HEK293 (cell line): ENCODE measurements around the gene NDOR1.

Source experiments
- CTCF ChIA-PET: fragments of 350-600 bp; formaldehyde crosslinking; extraction: SDS; loops from one replicate; lab custom pipeline; 2021; ENCODE audit warnings: antibody characterized with exemption; lab: Yijun Ruan, JAX
- POLR2A ChIA-PET: fragments of 300-600 bp; formaldehyde crosslinking; extraction: SDS; loops from one replicate; lab custom pipeline; 2020; ENCODE audit warnings: antibody characterized with exemption, inconsistent platforms; lab: Yijun Ruan, JAX
- H3K27ac ChIP-seq: fragments of 200-500 bp; sonication (Bioruptor generic); 2 replicates; pipeline ENCODE4 v1.5.1; 2014; ENCODE audit warnings: low read depth, low read length, control low read depth, inconsistent platforms; ENCODE audit errors: extremely low read depth
- H3K36me3 ChIP-seq, 2 experiments: fragments of 200-500 bp in 1 of 2; sonication (Bioruptor generic) in 1 of 2; 1 replicate in 1 of 2; 2 replicates in 1 of 2; pipeline ENCODE4 v1.5.1; 2014 to 2017; ENCODE audit warnings: inconsistent platforms in 2 of 2, low read length in 2 of 2; ENCODE audit not compliant: control insufficient read depth in 2 of 2, insufficient read depth in 1 of 2
- H3K4me1 ChIP-seq: fragments of 200-500 bp; sonication (Bioruptor generic); 2 replicates; pipeline ENCODE4 v1.5.1; 2014; ENCODE audit warnings: mild to moderate bottlenecking, low read length, inconsistent platforms; ENCODE audit not compliant: control insufficient read depth, insufficient read depth
- H3K4me3 ChIP-seq: 2 replicates; pipeline ENCODE4 v1.5.1; 2011; ENCODE audit warnings: low read depth, mild to moderate bottlenecking, control low read depth, low read length, moderate library complexity
- H3K9me3 ChIP-seq: fragments of 200-500 bp; sonication (Bioruptor generic); 2 replicates; pipeline ENCODE4 v1.5.1; 2014; ENCODE audit warnings: low read depth, low read length, inconsistent platforms; ENCODE audit not compliant: control insufficient read depth, insufficient read depth
- BCL11B ChIP-seq: fragments of 450-650 bp; formaldehyde crosslinking; IDR thresholded peaks from 2 replicates; pipeline ENCODE4 v1.5.1; 2016; ENCODE audit warnings: low read depth, missing biosample characterization, missing genetic modification characterization
- CTCF ChIP-seq: fragments of 450-650 bp; formaldehyde crosslinking; IDR thresholded peaks from 2 replicates; pipeline ENCODE4 v1.5.1; 2016; ENCODE audit warnings: missing biosample characterization, missing genetic modification characterization
- GLIS1 ChIP-seq: fragments of 450-650 bp; formaldehyde crosslinking; IDR thresholded peaks from 2 replicates; pipeline ENCODE4 v1.5.1; 2016; ENCODE audit warnings: missing biosample characterization, missing genetic modification characterization
- HIC1 ChIP-seq: fragments of 450-650 bp; formaldehyde crosslinking; IDR thresholded peaks from 2 replicates; pipeline ENCODE4 v1.5.1; 2016; ENCODE audit warnings: missing biosample characterization, missing genetic modification characterization
- PRDM10 ChIP-seq: fragments of 450-650 bp; formaldehyde crosslinking; IDR thresholded peaks from 2 replicates; pipeline ENCODE4 v1.5.1; 2016; ENCODE audit warnings: missing biosample characterization, missing genetic modification characterization
- SCRT2 ChIP-seq: fragments of 450-650 bp; formaldehyde crosslinking; IDR thresholded peaks from 2 replicates; pipeline ENCODE4 v1.5.1; 2016; ENCODE audit warnings: missing biosample characterization, missing genetic modification characterization
- TCF7L2 ChIP-seq: IDR thresholded peaks from 2 replicates; pipeline ENCODE4 v1.6.1; 2011; ENCODE audit warnings: low read depth, mild to moderate bottlenecking, inconsistent platforms, low read length, moderate library complexity, borderline replicate concordance
- ZNF175 ChIP-seq: fragments of 450-650 bp; formaldehyde crosslinking; IDR thresholded peaks from 2 replicates; pipeline ENCODE4 v1.5.1; 2016; ENCODE audit warnings: missing biosample characterization, missing genetic modification characterization
- ZNF19 ChIP-seq: fragments of 450-650 bp; formaldehyde crosslinking; IDR thresholded peaks from 2 replicates; pipeline ENCODE4; 2016; ENCODE audit warnings: missing biosample characterization, missing genetic modification characterization, low read depth
- ZNF23 ChIP-seq: fragments of 450-650 bp; formaldehyde crosslinking; IDR thresholded peaks from 2 replicates; pipeline ENCODE4 v1.5.1; 2016; ENCODE audit warnings: missing biosample characterization, missing genetic modification characterization, borderline replicate concordance
- ZNF239 ChIP-seq: fragments of 450-650 bp; formaldehyde crosslinking; IDR thresholded peaks from 2 replicates; pipeline ENCODE4 v1.5.1; 2016; ENCODE audit warnings: missing biosample characterization, missing genetic modification characterization
- ZNF600 ChIP-seq: fragments of 450-650 bp; formaldehyde crosslinking; IDR thresholded peaks from 2 replicates; pipeline ENCODE4 v1.5.1; 2016; ENCODE audit warnings: missing biosample characterization, missing genetic modification characterization
- ZNF639 ChIP-seq: fragments of 450-650 bp; formaldehyde crosslinking; IDR thresholded peaks from 2 replicates; pipeline ENCODE4 v1.5.1; 2016; ENCODE audit warnings: missing biosample characterization, missing genetic modification characterization
- TF ChIP-seq, protein P1 (sequence below): fragments of 450-650 bp; formaldehyde crosslinking; optimal IDR thresholded peaks from 2 replicates; pipeline ENCODE3; 2016; ENCODE audit warnings: missing biosample characterization, mild to moderate bottlenecking, missing genetic modification characterization
- TF ChIP-seq, protein P2 (sequence below): fragments of 450-650 bp; formaldehyde crosslinking; IDR thresholded peaks from 2 replicates; pipeline ENCODE4; 2016; ENCODE audit warnings: missing biosample characterization, missing genetic modification characterization

Gene NDOR1

DNA sequence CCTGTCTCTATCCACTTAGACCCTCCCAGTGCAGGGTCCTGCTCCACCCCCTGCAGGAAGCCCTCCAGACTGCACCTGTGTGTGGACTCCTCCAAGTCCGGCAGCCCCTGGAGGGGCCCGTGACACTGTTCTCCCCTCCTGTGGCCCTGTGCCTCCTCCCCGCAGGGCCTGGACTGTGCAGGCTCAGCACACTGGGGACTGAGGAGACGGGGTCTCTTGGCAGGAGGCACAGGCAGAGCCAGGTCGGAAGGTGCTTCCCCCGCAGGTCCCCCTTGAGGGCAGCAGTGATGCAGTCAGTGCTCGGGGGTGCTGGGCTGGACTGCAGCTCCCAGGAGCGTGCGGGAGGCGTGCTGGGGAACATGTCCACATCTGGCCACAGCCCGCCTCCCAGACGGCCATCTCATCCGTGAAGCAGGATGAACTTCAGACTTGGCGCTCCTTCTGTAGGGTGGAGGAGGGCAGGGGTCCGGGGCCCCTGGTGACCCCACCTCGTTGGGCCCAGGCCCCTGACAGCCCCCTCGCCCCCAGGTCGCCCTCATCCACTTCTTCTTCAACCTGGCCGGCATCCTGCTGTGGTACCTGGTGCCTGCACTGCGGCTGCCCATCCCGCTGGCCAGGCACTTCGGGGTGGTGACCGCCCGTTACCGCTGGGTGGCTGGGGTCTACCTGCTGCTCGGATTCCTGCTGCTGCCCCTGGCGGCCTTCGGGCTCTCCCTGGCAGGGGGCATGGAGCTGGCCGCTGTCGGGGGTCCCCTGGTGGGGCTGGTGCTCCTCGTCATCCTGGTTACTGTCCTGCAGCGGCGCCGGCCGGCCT is 30.1 kb downstream of the NDOR1 start:
- H3K4me3 ChIP-seq = no peak overlapping the region
- peaks cover 3% of the 10 kb centered on the region; the same call in 1 of the 2 replicates for H3K4me1 ChIP-seq
- TF ChIP-seq HIC1 (tag by site-specific recombination) (0 out of 2 replicates have a peak, but pooled peaks have one; percentile 36), ZNF600 (tag by site-specific recombination) (peak; percentile 80), PRDM10 (tag by site-specific recombination) (0 out of 2 replicates have a peak, but pooled peaks have one; percentile 11), CTCF (peak; percentile 60), BCL11B (tag by site-specific recombination) (0 out of 2 replicates have a peak, but pooled peaks have one; percentile 31), SCRT2 (tag by site-specific recombination) (no peak)
- TF ChIP-seq, protein P1, sequence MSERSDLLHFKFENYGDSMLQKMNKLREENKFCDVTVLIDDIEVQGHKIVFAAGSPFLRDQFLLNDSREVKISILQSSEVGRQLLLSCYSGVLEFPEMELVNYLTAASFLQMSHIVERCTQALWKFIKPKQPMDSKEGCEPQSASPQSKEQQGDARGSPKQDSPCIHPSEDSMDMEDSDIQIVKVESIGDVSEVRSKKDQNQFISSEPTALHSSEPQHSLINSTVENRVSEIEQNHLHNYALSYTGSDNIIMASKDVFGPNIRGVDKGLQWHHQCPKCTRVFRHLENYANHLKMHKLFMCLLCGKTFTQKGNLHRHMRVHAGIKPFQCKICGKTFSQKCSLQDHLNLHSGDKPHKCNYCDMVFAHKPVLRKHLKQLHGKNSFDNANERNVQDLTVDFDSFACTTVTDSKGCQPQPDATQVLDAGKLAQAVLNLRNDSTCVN (tag by site-specific recombination) = no peak
- TF ChIP-seq, protein P2, sequence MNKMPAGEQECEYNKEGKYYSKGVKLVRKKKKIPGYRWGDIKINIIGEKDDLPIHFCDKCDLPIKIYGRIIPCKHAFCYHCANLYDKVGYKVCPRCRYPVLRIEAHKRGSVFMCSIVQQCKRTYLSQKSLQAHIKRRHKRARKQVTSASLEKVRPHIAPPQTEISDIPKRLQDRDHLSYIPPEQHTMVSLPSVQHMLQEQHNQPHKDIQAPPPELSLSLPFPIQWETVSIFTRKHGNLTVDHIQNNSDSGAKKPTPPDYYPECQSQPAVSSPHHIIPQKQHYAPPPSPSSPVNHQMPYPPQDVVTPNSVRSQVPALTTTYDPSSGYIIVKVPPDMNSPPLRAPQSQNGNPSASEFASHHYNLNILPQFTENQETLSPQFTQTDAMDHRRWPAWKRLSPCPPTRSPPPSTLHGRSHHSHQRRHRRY (tag by site-specific recombination) = no peak
- CTCF ChIA-PET = interaction anchor here (0.5 to 3.4 kb wide), 33 partner anchors 8 to 458 kb away, joined by 3 to 45 read pairs (median 6); partner anchors contain the start of genes ANAPC2, CYSRT1, LRRC26 and NELFB
- no peaks in the 10 kb centered on the region for H3K9me3 ChIP-seq
- H3K36me3 ChIP-seq = peaks cover 0 to 7% of the 10 kb centered on the region in 2 experiments; a peak in 1 of 3 replicates
- H3K27ac ChIP-seq = no peak overlapping the region
- POLR2A ChIA-PET = interaction anchor here (0.7 to 11.5 kb wide), 9 partner anchors 9 to 189 kb away, joined by 3 to 336 read pairs (median 10); partner anchors contain the start of genes CYSRT1, NELFB, RNF208 and RNF224

- Histone ChIP-seq H3K4me1 (peaks cover 3% of the 10 kb centered on the region; the same call in 1 of the 2 replicates), H3K9me3 (no peaks in the 10 kb centered on the region), H3K4me3 (peak overlapping the region; percentile 13), H3K27ac (no peak overlapping the region), H3K36me3 (peaks cover 0 to 7% of the 10 kb centered on the region in 2 experiments; a peak in 1 of 3 replicates)
- ChIA-PET CTCF (interaction anchor here (0.6 to 3.4 kb wide), 85 partner anchors 7 to 500 kb away, joined by 3 to 45 read pairs (median 5); partner anchors contain the start of genes ANAPC2, CYSRT1, DPH7 and LCN8), POLR2A (interaction anchor here (0.5 to 11.5 kb wide), 22 partner anchors 9 to 190 kb away, joined by 3 to 336 read pairs (median 4); partner anchors contain the start of genes ANAPC2, CYSRT1, EXD3 and MAN1B1)
- TF ChIP-seq ZNF639 (tag by site-specific recombination) = 0 out of 2 replicates have a peak, but pooled peaks have one; percentile 31
- TF ChIP-seq GLIS1 (tag by site-specific recombination) = no peak
- TF ChIP-seq ZNF175 (tag by site-specific recombination) = no peak
- no peak for TF ChIP-seq TCF7L2
- TF ChIP-seq ZNF23 (tag by site-specific recombination) = no peak
- TF ChIP-seq ZNF239 (tag by site-specific recombination) = no peak
- TF ChIP-seq ZNF19 (tag by site-specific recombination) = no peak
These were observed 30.9 kb downstream of the NDOR1 start for GRCh38 chr9:137236238-137236935.
